SK-MEL-5 (cell line): ENCODE results near the gene PTCH1. TPM values are rescaled to one million over a fixed set of nuclear protein-coding genes. Genes with fewer than 3 reads are reported as not detected.

Experiments used
- DNase-seq: peaks from one replicate; pipeline ENCODE4 v3.0.0-alpha.2; 2016; ENCODE audit warnings: low read depth, low spot score
- in situ Hi-C: cut with HindIII; loops from 2 replicates; pipeline ENCODE4 v1.10.0; 2016; ENCODE audit warnings: low sequenced_read_pairs, high pct_unique_total_duplicates, low pct_unique_long_range_greater_than_20kb
- polyA plus RNA-seq, 2 experiments: library from polyadenylated mRNA; depleted of rRNA; stranded (reverse); fragments of >200 nt; gene quantifications; 2 replicates each; pipeline ENCODE4 v1.2.3, GENCODE V29; 2015
- total RNA-seq: library from RNA; depleted of rRNA; stranded (reverse); fragments of >200 nt; shearing (Covaris generic); gene quantifications from 2 replicates; pipeline ENCODE4 v1.2.3, GENCODE V29; 2014; rRNA removed

Gene PTCH1
- 3.8 and 9.1 TPM in 2 replicates for total RNA-seq
- 7.9 and 22.5 TPM in 2 replicates for polyA plus RNA-seq (2015; cell fraction: cytosol; rRNA removed)
- polyA plus RNA-seq (2015; cell fraction: nucleus; rRNA removed) = 16.5 and 62.1 TPM in 2 replicates

- in situ Hi-C loops = no loop called here
- peak; percentile 28 for DNase-seq
Measured at GRCh38 chr9:95516734-95517558, at the start of gene PTCH1. Gene PTCH1 (minus strand): TSS chr9:95516971.

DNA sequence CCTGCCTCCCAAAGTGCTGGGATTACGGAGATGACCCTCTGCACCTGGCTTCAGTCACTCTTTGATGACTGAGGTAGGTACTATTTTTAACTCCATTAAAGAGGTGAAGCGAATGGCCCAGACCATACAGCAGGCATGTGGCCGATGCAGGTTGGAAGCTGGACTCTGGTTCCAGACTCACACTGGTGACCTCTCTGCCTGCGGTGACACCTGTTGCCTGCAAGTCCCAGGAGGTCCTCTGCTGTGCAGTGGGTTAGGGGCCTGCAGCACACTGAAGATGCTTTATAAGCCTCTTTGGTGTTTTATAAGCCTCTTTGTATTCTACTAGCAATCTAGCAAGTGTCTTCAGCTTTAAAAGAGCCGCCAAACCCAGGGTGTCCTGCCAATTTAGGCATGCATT lies 49.2 kb upstream of the PTCH1 start:
- DNase-seq = no peak
- in situ Hi-C loops = no loop called here

GRCh38 chr9:95561913-95562312 lies 45.1 kb upstream of the PTCH1 start:
- no peak for DNase-seq
- in situ Hi-C loops = no loop called here

DNA sequence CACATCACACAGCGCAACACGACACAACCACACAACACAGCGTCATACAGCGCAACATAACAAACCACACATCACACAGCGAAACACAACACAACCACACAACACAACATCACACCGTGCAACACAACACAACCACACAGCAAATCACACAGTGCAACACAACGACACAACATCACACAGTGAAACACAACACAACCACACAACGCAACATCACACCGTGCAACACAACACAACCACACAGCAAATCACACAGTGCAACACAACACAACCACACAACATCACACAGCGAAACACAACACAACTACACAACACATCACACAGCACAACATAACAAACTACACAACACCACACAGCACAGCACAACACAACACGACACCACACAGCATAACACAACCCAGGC lies 40.4 kb upstream of the PTCH1 start:
- DNase-seq = no peak
- in situ Hi-C loops = no loop called here

- no peak for DNase-seq
- in situ Hi-C loops = no loop called here
Measured at GRCh38 chr9:95556521-95556920, 39.8 kb upstream of the PTCH1 start.

DNA sequence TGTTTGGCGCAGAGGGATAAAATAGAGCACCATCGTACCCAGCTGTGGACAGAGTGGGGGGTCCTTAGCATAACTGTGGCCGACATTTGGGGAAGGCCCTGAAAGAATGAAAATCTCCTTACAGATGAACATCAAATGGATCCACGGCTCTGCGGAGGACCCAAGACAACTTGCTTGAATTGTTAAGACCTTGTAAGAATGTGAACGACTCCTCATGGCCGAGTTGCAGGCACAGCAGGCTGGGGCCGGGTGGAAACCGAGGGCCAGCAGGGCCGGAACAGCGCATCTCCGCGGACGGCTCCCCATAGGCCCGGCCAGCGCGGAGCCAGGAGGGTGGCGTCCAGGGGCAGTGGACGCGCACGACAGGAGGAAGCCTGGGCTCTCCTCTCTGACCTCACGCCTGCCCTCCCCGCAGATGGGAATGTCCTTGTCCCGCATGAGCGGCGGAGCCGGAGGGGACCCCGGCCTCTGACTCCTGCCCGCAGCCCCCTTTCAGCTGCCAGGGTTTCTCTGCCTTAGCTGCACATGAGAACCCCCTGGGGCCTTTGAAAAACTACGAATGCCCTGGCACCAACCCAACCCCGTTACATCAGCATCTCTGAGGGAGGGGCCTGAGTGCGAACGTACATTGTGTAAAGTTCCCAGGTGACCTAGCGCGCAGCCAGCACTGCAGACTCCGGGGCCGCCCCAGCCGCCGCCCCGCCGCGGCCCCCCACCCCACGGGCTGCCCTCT lies 36.2 kb upstream of the PTCH1 start:
- no peak for DNase-seq
- in situ Hi-C loops = no loop called here

- in situ Hi-C loops = no loop called here
Measured at GRCh38 chr9:95552255-95552654, 35.5 kb upstream of the PTCH1 start.

GRCh38 chr9:95551406-95551805 lies 34.6 kb upstream of the PTCH1 start:
- no peak for DNase-seq
- in situ Hi-C loops = no loop called here

More at GRCh38 chr9:95552255-95552654, 35.5 kb upstream of the PTCH1 start:
- no peak for DNase-seq

- in situ Hi-C loops = no loop called here
- DNase-seq = no peak
Measured at GRCh38 chr9:95545831-95546567, 29.2 kb upstream of the PTCH1 start.

- in situ Hi-C loops = no loop called here
Measured at GRCh38 chr9:95533996-95534680, 17.4 kb upstream of the PTCH1 start.

GRCh38 chr9:95529910-95530309 lies 13.1 kb upstream of the PTCH1 start:
- no peak for DNase-seq

More at GRCh38 chr9:95533996-95534680, 17.4 kb upstream of the PTCH1 start:
- no peak for DNase-seq

GRCh38 chr9:95528908-95529502 lies 12.2 kb upstream of the PTCH1 start:
- no peak for DNase-seq
- in situ Hi-C loops = no loop called here

More at GRCh38 chr9:95529910-95530309, 13.1 kb upstream of the PTCH1 start:
- in situ Hi-C loops = no loop called here

DNA sequence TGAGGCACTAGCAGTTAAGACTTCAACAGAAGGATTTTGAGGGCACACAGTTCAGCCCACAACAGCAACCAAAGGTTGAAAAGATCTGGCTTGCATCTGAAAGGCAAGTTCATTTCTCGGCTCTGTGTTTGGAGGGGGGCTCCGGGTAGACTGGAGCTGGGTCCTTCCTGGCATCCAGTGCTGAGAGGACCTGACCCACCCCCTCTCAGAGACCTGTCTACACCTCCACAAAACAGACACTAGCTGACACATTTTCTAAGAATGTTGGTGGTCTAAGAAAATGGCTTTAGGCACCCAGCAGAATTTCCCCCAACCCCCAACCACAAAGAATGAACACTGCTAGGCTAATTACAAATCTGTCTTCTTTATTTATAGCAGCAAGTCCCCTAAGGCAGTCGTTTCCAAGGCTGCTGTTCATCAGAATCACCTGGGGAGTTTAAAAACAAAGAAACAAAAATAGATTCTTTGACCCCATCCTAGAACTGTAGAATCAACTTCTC lies 6.2 kb upstream of the PTCH1 start:
- in situ Hi-C loops = no loop called here
- no peak for DNase-seq

DNA sequence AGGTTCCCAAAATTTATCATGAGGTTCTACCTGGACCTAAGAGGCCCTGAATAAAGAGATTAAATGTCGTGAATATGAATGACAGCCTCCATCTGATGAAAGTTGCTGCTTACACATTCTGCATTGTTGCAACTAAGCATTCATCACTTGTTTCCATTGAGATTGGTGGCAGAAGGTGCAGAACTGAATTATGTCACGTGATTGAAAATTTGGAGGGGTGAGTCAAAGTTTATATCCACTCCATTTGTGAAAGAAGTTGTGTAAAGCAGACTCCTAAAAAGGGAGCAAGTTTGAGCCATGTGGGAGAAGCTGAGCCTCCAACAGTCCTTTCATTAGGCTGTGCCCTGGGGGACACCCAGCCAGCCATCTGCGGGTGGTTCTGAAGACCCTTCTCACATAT lies 4.9 kb upstream of the PTCH1 start:
- in situ Hi-C loops = no loop called here
- DNase-seq = no peak

GRCh38 chr9:95517559-95518425 lies 1.0 kb upstream of the PTCH1 start:
- in situ Hi-C loops = no loop called here
- no peak for DNase-seq

- DNase-seq = no peak
- in situ Hi-C loops = no loop called here
Measured at GRCh38 chr9:95516221-95516733, 494 bp downstream of the PTCH1 start.
